NCI-H460 (cell line): ENCODE measurements around the gene PRDM8. TPM values are rescaled to one million over a fixed set of nuclear protein-coding genes. Genes with fewer than 3 reads are reported as not detected.
"Not testable (repeated sequence)": the region's sequence is repeated elsewhere in the genome, so short reads cannot be mapped to it uniquely, and the experiment has no call there.

Source experiments
- DNase-seq: peaks from one replicate; pipeline ENCODE4 v3.0.0-alpha.2; 2016; ENCODE audit warnings: low read depth; ENCODE audit errors: extremely low read depth
- polyA plus RNA-seq: library from polyadenylated mRNA; depleted of rRNA; stranded (reverse); fragments of >200 nt; gene quantifications from 2 replicates; pipeline ENCODE4 v1.2.3, GENCODE V29; 2014; cell fraction: nucleus; rRNA removed
- total RNA-seq: library from RNA; depleted of rRNA; stranded (reverse); fragments of >200 nt; shearing (Covaris generic); gene quantifications from 2 replicates; pipeline ENCODE4 v1.2.3, GENCODE V29; 2014; rRNA removed

The PRDM8 gene
- total RNA-seq: 10.2 and 10.4 TPM in 2 replicates
- polyA plus RNA-seq: 13.5 and 19.5 TPM in 2 replicates

DNA sequence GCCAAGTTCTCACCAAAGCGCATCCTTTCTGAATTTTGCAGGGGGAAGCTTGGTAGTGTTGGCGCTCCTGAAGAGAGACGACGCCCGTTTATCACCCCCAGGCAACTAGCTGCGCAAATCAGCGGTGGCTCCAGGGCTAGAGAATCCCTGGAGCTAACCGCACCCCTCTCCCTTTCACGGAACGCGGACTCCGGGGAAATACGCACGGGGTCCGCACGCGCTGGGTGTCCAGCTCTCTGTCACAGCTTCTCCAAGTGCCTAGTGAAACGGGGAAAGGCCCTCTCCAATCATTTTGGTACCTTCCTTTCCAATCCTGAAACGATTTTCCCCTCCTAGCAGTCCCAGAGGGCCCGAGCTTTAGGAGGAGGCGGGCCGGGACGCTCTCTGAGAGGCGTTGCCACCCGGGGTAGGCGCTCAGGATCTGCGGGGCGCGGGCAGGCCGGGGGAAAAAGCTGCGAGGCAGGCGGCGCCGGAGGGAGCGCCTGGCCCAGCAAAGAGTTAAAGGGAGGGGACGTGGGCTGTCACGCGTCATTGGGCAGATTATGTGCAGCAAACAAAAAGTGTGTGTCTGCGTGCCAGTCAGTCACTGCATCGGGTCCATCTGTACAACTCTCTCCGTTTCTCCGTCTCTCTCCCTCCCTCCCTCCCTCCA, at the start of gene PRDM8:
TSS of gene PRDM8 (plus strand) at position 582 of the 652 bp plus-strand sequence. CDS start 2,578 bp downstream, outside the sequence.
- no peak for DNase-seq

DNA sequence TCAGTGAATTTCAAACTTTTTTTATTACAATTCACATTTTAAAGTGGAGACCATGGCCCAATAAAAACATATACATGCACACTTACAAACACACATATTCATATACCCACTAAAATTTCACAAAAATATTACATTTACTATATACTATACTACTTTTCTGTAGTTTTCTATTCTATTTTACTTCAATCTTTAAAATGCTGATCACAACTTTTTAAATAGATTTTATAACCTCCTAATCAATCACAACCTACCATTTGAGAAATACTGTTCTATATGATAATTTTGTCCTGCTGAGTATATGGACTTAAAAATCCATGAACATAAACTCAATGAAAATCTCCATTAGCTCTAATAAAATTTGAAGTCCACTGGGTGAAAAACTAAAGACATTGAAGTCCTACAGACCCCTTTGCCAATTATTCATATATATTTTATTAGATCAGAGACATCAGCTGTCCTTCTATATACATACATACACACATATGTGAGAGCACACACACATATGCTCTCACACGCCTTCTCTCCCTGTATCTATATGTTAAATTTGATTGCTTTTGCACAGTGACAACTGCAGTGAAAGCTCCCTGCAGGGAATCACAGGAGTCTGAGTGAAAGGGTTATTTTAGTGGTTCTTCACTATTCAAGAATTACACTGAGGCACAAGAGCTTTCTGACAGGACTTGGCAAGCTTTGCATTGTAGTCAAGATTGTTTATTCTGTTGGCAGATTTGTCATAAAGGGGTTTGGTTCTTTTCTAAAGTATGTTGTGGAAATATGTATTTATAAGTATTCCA, 46.7 kb upstream of the PRDM8 start:
- DNase-seq: no peak

DNA sequence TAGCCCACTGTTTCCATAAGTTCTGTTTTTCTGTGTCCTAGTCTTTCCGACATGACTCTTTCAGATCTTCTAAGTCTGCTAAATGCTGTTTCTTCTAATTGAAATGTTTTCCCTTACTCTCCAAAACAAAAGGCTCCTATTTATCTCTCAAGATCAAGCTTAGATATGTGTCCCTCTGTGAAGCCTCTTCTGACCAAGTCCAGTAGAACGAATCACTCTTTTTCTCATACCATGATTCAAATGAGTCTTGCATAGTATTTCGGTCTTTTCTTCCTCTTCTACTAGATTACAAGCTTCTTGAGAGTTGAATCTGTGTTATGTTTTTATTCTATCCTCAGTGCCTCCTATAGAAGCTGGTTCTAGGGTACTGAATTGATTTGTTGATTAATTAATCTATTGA, 45.3 kb upstream of the PRDM8 start:
- no peak for DNase-seq

DNA sequence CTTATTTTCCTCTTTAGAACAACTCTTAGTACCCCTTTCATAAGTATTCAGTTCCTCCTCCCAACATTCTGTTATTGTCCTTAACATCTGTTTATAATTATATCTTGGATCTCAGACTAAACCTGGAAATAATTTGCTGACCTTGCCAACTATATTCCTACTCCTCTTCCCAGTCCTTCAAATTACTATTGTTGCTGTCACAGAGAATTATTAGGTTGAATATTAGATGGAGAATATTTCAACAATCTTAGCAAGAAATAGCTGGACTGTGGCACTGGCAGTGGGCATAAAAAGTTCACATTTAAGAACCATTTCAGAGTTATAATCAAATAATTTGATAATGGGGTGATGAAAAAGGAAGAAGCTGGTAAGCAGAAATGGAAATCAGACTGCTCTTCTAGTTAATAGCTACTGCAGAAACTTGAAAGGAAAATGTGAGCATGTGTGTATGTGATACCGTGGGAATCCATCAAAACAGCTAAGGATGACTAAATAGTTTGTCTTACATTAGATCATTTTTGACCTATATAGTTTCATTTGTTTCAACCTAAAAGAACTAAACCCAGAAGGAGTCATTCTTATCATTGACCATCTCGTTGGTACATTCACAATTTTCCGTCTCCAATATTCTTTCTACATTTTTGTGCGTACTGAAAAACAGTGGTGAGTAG, 43.3 kb upstream of the PRDM8 start:
- no peak for DNase-seq

DNA sequence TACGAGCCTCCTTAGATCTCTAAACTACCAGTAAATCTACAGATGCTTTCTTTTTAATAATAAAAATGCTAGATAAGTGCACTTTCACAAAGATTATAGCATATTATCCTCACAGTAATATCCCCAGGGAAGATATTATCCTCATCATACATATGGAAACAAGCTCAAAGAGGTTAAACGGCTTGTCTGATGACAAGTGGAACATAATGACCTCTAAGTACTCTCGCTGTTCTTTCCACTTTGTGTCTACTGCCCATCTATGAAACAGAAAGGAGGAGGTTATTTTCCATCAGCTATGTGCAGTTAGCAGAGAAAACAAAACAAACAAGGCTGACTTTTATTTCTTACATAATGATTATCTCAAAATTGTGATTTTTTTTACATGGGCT, 42.8 kb upstream of the PRDM8 start:
- DNase-seq: no peak

DNA sequence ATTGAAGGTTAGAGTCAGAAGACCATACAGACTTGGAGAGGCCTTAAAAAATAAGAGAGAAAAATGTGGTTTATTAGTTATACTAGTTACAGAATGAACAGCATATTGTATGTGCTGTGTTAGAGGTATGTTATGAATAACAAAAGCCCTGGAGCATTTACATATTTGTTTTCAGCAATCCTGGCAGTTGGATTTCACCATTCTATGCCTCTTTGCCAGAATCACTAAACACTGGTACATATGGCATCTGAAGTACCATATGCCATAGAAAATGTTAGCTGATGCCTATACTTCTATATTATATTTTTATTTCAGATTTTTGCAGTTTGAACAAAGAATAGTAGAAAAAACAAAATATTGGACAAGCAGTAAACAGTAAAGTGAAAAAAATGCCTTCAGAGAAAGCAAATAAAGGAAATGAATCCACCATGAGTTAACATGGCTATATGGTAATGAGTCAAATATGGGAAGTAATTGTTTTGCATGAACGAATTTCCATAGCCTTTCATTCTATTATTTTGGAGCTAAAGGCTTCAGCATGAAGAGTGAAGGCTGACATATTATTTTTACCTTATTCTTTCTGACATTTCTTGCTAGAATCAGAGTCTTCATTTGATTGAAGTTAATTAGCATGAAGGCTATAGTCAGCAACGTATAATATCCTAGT, 41.9 kb upstream of the PRDM8 start:
- no peak for DNase-seq

DNA sequence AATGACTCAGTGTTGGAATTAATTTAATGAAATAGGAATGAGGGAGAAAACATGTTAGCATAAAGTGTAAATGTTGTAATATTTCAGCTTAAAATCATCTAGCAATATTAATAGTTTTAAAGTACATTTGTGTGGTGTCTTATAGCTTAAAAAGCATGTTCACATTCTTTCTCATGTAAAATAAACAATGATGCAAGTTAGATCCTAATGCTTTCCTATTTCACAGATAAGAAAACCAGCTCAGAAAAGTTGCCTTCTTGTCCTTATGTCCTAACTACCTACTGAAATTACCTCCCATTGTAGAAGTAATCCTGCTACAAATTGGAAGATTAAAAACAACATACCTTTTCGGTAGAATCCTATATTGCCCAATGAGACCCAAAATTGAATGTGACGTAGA, 40.9 kb upstream of the PRDM8 start:
- no peak for DNase-seq

DNA sequence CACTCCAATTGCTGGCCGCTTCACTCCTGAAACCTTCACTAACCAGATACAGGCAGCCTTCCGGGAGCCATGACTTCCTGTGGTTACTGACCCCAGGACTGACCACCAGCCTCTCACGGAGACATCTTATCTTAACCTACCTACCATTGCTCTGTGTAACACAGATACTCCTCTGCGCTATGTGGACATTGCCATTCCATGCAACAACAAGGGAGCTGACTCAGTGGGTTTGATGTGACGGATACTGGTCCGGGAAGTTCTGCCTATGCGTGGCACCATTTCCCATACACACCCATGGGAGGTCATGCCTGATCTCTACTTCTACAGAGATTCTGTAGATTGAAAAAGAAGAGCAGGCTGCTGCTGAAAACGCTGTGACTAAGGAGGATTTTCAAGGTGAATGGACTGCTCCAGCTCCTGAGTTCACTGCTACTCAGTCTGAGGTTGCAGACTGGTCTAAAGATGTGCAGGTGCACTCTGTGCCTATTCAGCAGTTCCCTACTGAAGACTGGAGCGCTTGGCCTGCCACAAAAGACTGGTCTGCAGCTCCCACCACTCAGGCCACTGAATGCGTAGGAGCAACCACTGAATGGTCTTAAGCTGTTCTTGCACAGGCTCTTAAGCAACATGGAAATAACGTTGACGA, 35.8 kb upstream of the PRDM8 start:
- DNase-seq: no peak

DNA sequence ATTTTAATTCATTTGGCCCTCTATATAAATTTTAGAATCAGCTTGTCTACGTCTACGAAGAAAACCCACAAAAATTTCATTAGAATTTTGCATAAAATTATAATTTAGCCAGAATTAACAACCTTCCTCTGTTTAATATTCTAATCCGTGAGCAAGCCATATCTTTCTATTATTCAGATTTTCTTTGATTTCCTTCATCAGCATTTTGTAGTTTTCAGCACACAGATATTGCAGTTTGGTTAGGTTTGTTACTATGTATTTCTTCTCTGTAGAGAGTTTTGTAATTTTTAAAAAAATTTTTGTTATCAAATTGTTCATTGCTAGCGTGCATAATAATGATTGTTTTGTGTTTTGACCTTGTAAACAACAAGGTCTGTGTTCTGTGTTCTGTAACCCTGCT, 34.9 kb upstream of the PRDM8 start:
- DNase-seq: no peak

DNA sequence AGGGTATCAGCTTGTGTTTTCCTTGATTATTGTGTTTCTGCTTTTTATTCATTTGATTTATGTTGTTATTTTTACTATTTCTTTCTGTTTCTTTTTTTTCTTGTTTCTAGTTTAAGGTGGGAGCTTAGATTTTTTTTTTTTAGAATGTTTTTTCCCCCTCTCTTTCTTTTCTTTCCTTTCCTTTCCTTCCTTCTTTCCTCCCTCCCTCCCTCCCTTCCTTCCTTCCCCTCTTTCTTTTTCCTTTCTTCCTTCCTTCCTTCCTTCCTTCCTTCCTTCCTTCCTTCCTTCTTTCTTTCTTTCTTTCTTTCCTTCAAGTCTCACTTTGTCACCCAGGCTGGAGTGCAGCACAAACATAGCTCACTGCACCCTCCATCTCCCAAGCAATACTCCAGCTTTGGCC, 31.4 kb upstream of the PRDM8 start:
- no peak for DNase-seq

DNA sequence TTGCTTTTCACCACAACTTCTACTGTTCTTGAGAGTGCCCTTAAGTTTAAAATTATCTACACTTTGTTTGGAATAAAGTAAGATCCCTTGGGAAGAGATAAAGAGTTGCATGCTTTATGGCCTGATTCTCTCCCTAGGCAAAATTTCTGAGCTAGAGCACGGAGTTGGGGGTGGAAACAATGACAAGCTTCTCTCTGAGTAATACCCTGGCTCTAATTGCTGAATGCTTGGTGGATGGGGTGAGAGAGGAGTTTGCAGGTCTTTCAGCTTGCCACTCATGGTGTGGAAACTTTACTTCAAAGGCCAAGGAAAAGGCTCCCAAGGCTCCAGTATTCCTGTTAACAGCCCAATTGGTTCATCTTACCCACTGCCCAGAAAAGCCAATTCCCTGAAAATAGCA, 26.1 kb upstream of the PRDM8 start:
- DNase-seq: no peak

DNA sequence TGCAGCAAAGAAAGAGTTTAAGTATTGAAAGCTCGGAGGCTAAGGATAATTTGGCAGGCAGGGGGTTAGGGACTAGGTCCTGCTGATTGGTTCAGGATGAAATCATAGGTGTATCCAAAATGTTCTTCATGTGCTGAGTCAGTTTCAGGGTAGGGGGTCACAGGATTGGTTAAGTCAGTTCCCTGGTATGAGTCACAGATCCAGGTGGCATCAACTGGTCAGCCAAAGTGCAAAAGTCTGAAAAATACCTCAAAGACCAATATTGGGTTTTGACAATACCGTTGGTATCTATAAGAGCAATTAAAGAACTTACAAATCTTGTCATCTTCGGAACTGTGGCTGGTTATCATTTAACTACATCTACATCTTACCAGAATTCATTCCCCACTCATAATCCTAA, 25.6 kb upstream of the PRDM8 start:
- DNase-seq: no peak

DNA sequence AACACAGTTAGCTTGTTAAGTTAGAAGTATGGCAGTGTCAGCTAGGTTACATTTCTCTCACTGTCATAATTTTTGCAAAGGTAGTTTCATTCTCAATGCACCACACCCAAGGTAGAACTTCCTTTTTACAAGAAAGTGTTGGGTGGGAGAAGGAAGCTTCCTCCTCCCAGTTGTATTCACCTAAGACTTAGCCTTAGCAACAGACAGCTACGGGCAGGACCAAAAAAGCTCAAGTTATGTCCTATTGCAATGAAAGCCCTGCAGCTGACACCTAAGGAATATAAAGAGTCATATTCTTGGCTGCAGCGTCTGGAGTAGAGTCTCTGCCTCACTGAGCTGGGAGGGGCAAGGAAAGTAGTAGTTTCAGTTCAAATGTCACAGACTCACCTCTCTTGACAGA, 25.1 kb upstream of the PRDM8 start:
- DNase-seq: no peak

DNA sequence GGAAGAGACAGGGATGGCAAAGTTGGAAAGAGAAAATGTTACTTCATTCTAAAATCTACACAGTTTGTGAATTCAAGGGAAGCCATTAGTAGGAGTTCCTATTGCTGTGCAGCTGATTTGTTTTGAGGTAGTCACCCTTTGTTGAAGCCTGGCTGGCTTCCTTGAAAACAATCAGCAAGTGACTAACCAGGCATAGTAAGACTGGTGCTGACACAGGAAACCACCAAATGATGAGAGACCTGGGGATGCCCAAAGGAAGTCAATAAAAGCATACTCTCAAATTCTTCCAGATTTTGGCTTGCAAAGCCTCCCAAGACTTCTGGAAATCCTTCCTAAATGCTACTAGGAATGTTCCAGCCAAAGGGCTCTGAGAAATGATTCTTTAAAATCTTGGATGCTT, 23.9 kb upstream of the PRDM8 start:
- no peak for DNase-seq

DNA sequence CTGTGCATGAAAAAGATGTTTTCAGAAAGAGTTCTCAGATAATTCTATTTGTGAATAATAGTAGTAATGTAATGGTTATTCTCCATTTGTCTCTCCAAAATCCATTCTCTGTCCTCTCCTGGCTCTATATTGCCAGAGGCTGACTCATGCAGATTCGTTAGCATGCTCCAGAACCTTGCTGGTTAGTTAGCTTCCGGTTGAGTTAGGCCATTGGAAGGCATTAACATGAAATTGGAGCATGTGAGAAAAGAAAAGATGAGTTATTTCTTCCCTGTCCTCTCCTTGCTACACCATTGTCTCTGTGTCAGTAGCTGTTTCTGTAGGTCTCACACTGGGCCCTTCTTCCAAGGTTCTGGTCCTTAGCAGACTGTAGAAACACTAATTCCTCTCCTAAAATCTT, 23.5 kb upstream of the PRDM8 start:
- no peak for DNase-seq

DNA sequence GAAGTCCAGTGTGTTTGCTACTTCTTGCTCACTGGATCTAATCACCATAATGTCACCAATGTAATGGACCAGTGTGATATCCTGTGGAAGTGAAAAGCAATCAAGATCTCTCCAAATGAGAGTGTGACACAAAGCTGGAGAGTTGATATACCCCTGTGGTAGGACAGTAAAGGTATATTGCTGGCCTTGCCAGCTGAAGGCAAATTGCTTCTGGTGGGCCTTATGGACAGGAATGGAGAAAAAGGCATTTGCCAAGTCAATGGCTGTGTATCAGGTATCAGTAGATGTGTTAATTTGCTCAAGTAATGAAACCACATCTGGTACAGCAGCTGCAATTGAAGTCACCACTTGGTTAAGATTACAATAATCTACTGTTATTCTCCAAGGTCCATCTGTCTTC, 19.5 kb upstream of the PRDM8 start:
- not testable (repeated sequence) for DNase-seq

DNA sequence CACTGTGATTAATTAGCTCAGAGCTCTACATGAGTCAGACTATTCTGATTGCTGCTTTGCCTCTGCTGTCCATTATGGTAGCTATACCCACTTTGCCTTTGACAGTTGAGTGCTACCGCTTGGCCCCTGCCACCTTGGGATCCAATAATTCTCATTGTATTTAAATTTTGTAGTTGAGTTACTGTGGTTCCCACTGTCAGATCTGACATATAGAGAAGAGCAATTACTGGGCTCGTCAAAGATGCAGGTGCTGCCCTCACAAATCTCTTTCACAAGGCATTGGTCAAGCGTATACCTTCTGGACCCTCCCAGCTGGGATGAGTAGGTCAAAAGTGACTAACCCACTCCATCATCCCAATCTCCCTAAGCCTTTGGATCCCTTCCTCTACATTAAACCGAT, 18.3 kb upstream of the PRDM8 start:
- no peak for DNase-seq

DNA sequence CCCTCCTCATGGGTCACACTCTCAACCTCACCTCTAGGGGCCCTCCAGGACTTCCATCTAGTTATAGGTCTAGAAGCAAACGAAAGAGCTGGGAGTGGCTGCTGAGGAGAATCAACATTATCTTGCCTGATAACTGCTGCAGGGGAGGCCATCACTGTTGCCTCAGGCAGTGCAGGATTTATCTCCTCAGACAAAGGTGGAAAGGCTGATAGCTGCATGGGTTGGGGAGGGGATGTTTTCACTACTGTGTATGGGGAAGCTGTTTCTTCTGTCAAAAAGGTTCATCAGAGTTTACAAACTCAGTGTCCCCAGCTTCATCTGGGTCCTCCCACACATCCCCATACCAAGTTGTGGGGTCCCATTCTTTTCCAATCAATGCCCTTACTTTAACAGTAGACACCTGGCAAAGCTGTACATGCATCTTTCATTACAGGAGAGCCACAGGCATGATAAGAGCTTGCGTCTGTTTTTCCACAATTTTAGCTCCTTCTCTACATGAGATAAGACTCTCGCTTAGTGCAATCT, 17.6 kb upstream of the PRDM8 start:
- no peak for DNase-seq

DNA sequence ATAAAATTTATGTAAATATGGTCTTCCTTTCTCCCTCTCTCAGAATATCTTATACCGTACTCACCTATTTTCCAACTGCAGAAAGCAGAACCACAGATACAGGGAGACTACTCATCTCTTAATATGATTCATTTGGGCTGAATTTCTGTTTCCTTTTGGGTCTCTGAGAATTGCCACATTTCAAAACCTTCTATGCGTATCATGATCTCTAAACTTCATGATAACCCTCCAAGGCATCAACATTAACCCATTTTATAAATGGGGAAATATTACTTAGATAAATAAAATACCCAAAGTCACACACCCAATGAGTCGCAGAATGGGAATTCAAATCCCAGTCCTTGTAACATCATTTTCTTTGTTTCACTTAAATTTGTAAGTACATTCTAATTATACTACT, 16.6 kb upstream of the PRDM8 start:
- no peak for DNase-seq

DNA sequence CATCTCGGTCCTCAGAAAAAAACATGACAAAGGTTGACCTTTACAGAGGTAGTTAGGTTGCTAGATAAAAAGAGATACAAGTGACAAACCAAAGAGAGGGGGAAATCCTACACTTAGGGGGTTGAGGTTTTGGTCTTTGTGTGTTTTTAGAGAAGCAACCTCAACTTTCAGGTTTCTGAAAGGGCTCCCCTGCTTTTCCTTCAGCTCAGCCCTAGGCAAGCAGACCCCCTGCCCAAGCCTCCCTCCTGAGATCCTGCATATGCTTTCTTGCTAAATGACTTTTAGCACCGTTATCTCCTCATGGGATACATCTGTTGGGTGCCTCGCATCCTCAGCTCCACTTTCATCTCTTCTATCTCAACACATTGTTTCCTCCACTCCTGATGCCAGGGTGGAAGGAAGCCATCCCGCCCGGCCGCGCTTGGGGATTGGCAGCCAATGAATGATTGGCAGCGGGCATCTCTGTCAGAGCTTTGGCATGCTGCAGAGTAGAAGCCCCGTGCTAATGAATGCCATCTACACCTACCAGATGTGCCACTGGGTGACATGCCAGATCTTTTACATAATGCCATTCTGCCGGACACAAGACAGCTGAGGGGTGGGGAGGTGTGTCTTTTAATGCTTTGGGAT, 15.0 kb upstream of the PRDM8 start:
- DNase-seq: no peak
